Measurements from ENCODE around the gene WDR5.

The WDR5 gene

GRCh38 chr9:134174526-134175290 is 38.8 kb downstream of the WDR5 start:
- no peak for DNase-seq

- DNase-seq, result no peak
Observed at GRCh38 chr9:134175291-134175807, 39.5 kb downstream of the WDR5 start.

DNA sequence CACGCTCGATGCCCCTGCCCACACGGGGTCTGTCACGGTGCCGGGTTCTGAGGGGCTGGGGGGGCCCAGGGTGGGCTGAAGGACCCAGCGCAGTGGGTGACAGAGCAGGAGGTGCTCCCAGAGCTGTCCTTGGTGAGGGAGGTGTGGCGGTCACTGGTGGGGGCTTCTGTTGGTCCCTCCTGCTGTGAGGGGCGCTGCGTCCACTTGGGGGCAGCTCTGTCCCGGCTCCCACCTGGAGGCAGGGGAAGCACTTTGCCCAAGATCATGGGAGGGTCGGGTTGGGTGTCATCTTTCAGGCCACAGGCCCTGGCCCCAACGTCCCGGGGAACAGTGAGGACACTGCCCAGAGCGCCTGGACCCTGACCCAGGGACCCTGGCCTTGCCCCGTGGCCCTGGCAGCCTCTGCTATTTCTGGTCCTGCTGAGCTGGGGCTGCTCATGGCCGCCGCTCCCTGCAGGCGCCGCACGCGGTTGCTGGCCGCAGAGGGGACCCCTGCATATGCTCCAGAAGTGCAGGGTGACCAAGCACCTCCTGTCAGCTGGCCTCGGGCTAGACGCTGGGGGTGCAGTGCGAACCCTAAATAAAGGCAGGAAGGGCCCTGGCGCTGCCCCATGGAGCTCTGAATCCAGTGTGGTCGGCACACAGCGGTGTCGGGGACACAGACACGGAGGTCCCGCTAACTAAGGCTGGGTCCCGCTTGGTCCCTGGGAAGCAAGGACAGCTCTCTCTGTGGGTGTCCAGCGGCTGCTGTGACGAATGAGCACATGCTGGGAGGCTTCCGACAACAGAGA is 40.1 kb downstream of the WDR5 start:
- DNase-seq, result no peak

DNA sequence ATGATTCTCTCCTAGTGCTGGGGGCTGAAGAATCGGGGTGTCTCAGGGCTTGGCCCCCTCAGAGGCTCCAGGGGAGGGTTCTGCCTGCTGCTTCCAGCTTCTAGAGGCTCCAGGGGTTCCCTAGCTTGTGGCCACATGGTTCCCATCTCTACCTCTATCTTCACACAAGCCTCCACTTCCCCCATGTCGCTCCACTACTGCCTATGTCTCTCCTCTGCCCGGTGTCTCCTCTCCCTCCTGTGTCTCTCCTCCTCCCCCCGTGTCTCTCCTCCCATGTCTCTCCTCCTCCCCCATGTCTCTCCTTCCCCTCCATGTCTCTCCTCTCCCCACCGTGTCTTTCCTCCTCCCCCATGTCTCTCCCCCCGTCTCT is 40.7 kb downstream of the WDR5 start:
- no peak for DNase-seq

GRCh38 chr9:134177186-134177585 is 41.3 kb downstream of the WDR5 start:
- no peak for DNase-seq

- DNase-seq, result no peak
Observed at GRCh38 chr9:134177624-134178393, 41.9 kb downstream of the WDR5 start.

DNA sequence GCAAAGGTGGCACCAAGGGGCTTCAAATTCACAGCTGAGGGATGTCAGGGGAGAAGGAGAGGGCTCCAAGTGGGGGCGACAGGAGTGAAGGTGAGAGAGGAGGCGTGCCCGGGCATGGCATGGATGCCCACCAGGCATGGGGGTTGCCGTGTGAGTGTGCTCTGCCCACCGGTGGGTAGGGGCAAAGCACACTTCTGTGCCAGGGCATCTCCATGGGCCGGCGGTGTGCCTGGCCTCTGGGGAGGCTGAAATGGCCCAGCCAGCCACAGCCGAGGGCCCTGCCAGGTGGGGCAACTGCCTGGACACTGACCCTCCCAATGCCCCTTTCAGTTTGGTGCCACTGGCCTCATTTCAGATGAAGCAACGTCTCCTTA is 42.5 kb downstream of the WDR5 start:
- DNase-seq, result no peak

- no peak for DNase-seq
Observed at GRCh38 chr9:134178768-134179551, 43.1 kb downstream of the WDR5 start.

DNA sequence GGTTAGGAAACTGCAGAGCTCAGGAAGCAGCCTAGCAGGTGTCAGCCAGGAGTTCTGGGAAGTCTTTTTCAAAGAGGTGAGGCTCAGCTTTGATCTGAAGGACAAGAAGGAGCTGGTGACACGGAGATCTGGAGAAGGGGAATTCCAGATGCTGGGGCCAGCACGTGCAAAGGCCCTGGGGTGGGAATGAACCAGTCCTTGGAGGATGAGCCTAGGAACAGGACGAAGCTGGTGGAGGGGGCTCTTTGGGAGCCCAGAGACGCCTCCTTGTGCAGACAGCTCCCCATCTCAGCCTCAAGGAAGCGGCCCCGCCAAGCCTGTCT is 43.7 kb downstream of the WDR5 start:
- no peak for DNase-seq

GRCh38 chr9:134179918-134180785 is 44.3 kb downstream of the WDR5 start:
- DNase-seq, result no peak

DNA sequence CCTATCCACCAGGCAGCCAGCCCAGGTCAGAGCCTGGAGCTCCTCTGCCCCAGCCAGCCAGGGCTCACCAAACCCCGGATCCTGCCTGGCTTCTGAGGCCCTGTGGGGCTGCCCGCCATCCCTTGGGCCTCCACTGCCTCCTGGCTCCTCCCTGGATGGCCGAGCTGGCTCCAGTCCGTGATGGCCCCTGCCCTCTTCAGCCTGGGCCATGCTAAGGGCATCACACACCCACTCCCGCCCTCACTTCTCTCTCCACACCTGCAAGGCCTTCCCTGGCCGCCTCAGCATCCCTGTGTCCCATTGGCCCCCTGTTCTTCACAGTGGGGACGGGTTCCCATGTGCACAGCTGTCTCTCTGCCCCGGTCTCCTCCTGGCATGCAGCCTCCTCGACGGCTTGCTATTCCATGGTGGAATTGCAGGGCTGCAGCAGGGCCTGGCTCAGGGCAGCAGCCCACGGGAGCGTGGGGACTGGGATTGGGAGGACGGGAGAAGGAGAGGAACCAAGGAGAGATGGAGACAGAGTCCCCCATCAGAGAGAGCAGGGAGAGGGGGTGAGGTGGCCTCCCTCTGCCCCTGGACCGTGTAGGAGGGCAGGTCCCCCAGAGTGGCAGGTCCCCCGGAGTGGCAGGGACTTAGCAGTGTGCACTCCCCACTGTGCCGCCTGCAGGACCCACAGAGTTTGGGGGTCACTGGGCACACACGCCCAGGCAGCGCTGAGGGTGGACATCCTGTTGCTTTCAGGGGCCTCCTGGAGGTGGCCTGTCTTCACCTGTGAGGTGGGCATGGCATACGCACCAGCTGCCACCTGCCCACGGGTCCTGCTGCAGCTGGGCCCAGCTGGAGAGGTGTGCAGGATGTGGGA is 45.1 kb downstream of the WDR5 start:
- DNase-seq, result no peak

DNA sequence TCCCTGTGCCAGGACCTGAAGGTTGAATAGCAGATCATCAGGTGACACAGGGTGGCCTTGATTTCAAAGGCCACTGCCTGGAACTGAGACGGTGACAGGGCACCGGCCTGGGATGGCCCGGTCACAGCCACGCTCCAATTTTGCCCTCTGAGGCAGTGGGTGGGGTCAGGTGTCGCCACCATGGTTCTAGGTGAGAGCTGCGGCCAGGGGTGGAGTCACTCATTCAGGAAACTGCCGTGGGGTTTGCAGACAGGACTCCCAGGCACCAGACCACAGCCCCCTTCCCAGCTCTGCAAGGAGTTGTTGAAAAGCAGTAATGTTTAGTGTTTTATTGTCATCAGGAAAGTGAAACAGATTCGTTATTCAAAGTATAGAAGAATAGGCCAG is 45.8 kb downstream of the WDR5 start:
- DNase-seq, result no peak

GRCh38 chr9:134182554-134183085 is 46.7 kb downstream of the WDR5 start:
- DNase-seq, result no peak

- DNase-seq, result no peak
Observed at GRCh38 chr9:134185536-134186011, 49.7 kb downstream of the WDR5 start.

DNA sequence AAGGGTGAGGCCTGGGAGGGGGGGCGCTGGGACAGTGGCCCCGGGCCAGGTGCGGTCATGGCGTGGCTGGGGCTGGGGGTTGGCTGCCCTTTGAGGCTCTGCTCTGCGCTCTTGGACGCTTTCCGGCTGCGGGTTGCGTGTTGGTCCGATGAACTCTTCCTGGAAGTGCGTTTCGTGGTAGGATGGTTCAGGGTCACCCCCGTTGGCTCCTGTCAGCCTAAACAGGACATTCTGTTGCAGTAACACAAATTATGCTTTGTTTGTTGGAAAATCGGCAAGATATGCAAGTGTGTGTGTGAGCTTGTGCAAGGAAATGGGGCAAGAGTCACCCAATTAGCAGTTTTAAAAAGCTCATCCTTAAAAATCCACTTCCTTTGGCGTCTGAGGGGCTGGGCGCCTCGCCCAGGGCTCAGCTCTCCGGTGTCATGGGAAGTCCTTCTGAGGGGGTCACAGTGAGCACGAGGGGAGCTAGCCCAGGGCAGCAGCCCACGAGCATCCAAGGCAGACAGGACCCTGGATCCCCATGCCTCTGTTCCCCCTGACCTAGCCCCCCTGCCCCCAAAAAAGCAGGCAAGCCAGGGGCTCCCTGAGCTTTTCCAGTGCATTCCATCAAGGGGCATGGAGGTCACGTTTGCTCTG is 50.7 kb downstream of the WDR5 start:
- no peak for DNase-seq

DNA sequence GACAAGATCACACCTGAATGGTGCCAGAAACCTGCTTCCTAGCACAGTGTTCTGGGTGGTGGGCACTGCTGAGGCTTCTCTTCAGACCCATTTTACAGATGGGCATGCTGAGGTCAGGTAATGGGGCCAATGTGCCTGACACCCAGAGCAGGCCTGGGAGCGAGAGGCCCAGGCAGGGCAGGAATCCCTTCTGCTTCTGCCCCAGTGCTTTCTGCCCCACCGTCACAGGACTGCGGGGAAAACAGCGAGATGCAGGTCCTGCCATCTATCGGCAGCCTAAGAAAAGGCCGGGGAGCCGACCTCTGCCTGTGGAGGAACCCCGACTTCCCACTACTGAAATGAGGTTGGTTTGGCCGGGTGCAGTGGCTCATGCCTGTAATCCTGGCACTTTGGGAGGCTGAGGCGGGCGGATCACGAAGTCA is 51.2 kb downstream of the WDR5 start:
- no peak for DNase-seq

DNA sequence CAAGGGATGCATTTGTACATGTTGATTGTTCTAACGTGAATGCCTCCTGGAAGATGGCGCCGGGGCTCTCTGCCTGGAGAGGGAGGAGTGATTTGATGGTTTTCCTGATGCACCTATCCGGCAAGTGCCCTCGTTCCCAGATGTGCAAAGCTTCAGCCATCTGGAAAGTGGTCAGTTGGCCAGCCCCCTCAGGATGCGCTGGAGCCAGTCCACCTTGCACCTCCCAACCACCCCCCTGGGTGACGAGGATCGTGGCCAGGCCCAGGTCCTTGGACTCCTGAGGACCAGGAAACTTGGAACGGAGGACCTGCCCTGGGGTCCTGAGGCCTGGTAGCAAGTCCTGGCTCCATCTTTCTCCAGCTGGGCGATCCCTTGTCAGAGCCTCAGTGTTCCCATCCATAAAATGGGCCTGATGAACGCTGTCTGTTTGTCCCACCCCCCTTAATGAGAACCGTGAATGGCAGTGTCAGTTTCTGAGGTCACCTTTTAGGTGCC is 52.1 kb downstream of the WDR5 start:
- no peak for DNase-seq

GRCh38 chr9:134188386-134189144 is 52.7 kb downstream of the WDR5 start:
- DNase-seq, result no peak

DNA sequence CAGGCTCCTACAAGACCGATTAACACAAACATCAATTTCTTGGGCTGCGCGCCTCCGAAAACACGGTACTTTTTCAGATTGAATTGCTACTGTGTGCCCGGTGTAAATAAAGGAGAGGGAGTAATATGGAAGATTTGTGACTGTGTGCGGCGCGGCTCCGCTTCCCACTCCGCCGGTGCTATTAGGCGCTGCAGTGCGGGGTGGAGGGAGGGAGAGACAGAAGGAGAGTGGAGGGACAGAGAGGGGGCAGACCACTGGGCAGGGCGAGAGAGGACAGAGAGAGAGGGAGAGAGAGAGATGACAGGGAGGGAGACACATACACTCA is 53.2 kb downstream of the WDR5 start:
- DNase-seq, result no peak
